Trophoblast cell (in vitro differentiated cells and primary cell): ENCODE data around the gene PITHD1.
"Not testable (repeated sequence)": the region's sequence is repeated elsewhere in the genome, so short reads cannot be mapped to it uniquely, and the experiment has no call there.

Source experiments
- DNase-seq, 2 donors: peaks; one replicate each; pipeline ENCODE4 v3.0.0-alpha.2; 2016
- H2AFZ ChIP-seq: 2 replicates; pipeline ENCODE4 v1.6.1; 2013; ENCODE audit warnings: low read length, moderate library complexity, mild to moderate bottlenecking; ENCODE audit not compliant: insufficient read depth, poor library complexity
- H2AK5ac ChIP-seq: 2 replicates; pipeline ENCODE4 v1.6.1; 2013; ENCODE audit warnings: mild to moderate bottlenecking, low read length
- H2BK120ac ChIP-seq: 2 replicates; pipeline ENCODE4 v1.6.1; 2013; ENCODE audit warnings: low read length, mild to moderate bottlenecking, moderate library complexity; ENCODE audit not compliant: insufficient read depth, poor library complexity
- H2BK12ac ChIP-seq: 2 replicates; pipeline ENCODE4 v1.6.1; 2013; ENCODE audit warnings: mild to moderate bottlenecking, low read length, moderate library complexity
- H2BK5ac ChIP-seq: 2 replicates; pipeline ENCODE4 v1.6.1; 2013; ENCODE audit warnings: low read length, low read depth, moderate library complexity, mild to moderate bottlenecking; ENCODE audit not compliant: poor library complexity
- H3K14ac ChIP-seq: 2 replicates; pipeline ENCODE4 v1.6.1; 2013; ENCODE audit warnings: mild to moderate bottlenecking, low read length
- H3K18ac ChIP-seq: 2 replicates; pipeline ENCODE4 v1.6.1; 2013; ENCODE audit warnings: mild to moderate bottlenecking, low read length
- H3K23ac ChIP-seq: 2 replicates; pipeline ENCODE4 v1.6.1; 2013; ENCODE audit warnings: low read length
- H3K27ac ChIP-seq: 2 replicates; pipeline ENCODE4 v1.5.1; 2013; ENCODE audit warnings: low read depth, mild to moderate bottlenecking, inconsistent platforms, low read length, moderate library complexity
- H3K27me3 ChIP-seq: 2 replicates; pipeline ENCODE4 v1.6.1; 2013; ENCODE audit warnings: inconsistent platforms, mild to moderate bottlenecking, low read length, moderate library complexity; ENCODE audit not compliant: insufficient read depth
- H3K36me3 ChIP-seq, 2 experiments: 1 replicate in 1 of 2; 2 replicates in 1 of 2; pipeline ENCODE4 v1.6.1; 2013; ENCODE audit warnings: low read length in 2 of 2, mild to moderate bottlenecking in 2 of 2, moderate library complexity in 1 of 2; ENCODE audit not compliant: insufficient read depth in 2 of 2, control insufficient read depth in 1 of 2
- H3K4ac ChIP-seq: 2 replicates; pipeline ENCODE4 v1.6.1; 2013; ENCODE audit warnings: low read depth, mild to moderate bottlenecking, low read length, moderate library complexity
- H3K4me1 ChIP-seq, 2 experiments: 1 replicate in 1 of 2; 2 replicates in 1 of 2; pipeline ENCODE4 v1.6.1; 2013; ENCODE audit warnings: low read length in 2 of 2, mild to moderate bottlenecking in 2 of 2, moderate library complexity in 1 of 2; ENCODE audit not compliant: insufficient read depth in 2 of 2, control insufficient read depth in 1 of 2
- H3K4me2 ChIP-seq: 2 replicates; pipeline ENCODE4 v1.6.1; 2013; ENCODE audit warnings: inconsistent platforms, mild to moderate bottlenecking, low read length, moderate library complexity
- H3K4me3 ChIP-seq: 2 replicates; pipeline ENCODE4 v1.5.1; 2013; ENCODE audit warnings: mild to moderate bottlenecking, low read depth, low read length, inconsistent platforms
- H3K79me1 ChIP-seq: one replicate; pipeline ENCODE4 v1.6.1; 2013; ENCODE audit warnings: low read length
- H3K79me2 ChIP-seq: 2 replicates; pipeline ENCODE4 v1.6.1; 2013; ENCODE audit warnings: low read length, mild to moderate bottlenecking; ENCODE audit not compliant: control insufficient read depth, insufficient read depth, poor library complexity
- H3K9ac ChIP-seq: 2 replicates; pipeline ENCODE4 v1.6.1; 2013; ENCODE audit warnings: mild to moderate bottlenecking, low read length
- H3K9me3 ChIP-seq: 2 replicates; pipeline ENCODE4 v1.6.1; 2013; ENCODE audit warnings: low read depth, mild to moderate bottlenecking, control low read depth, inconsistent platforms, low read length; ENCODE audit not compliant: insufficient read depth
- H4K12ac ChIP-seq: 2 replicates; pipeline ENCODE4 v1.6.1; 2013; ENCODE audit warnings: low read depth, mild to moderate bottlenecking, low read length, moderate library complexity
- H4K8ac ChIP-seq: 2 replicates; pipeline ENCODE4 v1.6.1; 2013; ENCODE audit warnings: low read depth, mild to moderate bottlenecking, low read length, moderate library complexity
- H4K91ac ChIP-seq: one replicate; pipeline ENCODE4 v1.6.1; 2013; ENCODE audit warnings: low read depth, mild to moderate bottlenecking, low read length, moderate library complexity
- WGBS: extraction: QIAGEN DNeasy Blood & Tissue Kit; methylation state at CpG from one replicate; pipeline ENCODE4 v1.1.7; 2013; ENCODE audit warnings: missing lambda C conversion rate; ENCODE audit not compliant: insufficient read length, insufficient coverage; ENCODE audit errors: extremely low coverage; 5-methylcytosine and 5-hydroxymethylcytosine counted together

Gene PITHD1

GRCh38 chr1:23801876-23802275 is 23.7 kb downstream of the PITHD1 start:
- Histone ChIP-seq H2BK5ac (no peak overlapping the region), H3K9me3 (no peaks in the 10 kb centered on the region), H2BK120ac (no peak overlapping the region), H4K8ac (no peak overlapping the region), H3K27me3 (no peaks in the 10 kb centered on the region), H3K4me1 (peaks cover 7 to 16% of the 10 kb centered on the region in 2 experiments), H3K23ac (no peak overlapping the region), H3K79me2 (peaks cover 7% of the 10 kb centered on the region), H2AK5ac (peak overlapping the region; percentile 36), H2AFZ (no peak overlapping the region), H3K27ac (no peak overlapping the region), H3K79me1 (peaks cover 14% of the 10 kb centered on the region), H3K4me2 (peak overlapping the region; percentile 88), H3K36me3 (peaks cover 22 to 27% of the 10 kb centered on the region in 2 experiments), H3K18ac (no peak overlapping the region), H3K9ac (no peak overlapping the region), H3K4me3 (no peak overlapping the region), H4K91ac (no peak overlapping the region), H4K12ac (no peak overlapping the region), H2BK12ac (no peak overlapping the region), H3K14ac (no peak overlapping the region), H3K4ac (no peak overlapping the region)
- WGBS: no CpG with 5 or more reads among the region's 10 CpGs
- no peak for DNase-seq

GRCh38 chr1:23802809-23803342 is 24.7 kb downstream of the PITHD1 start:
- H2BK12ac ChIP-seq, H3K9ac ChIP-seq, H3K27ac ChIP-seq, H3K23ac ChIP-seq, H3K27me3 ChIP-seq, DNase-seq, H3K18ac ChIP-seq, H2BK120ac ChIP-seq, H3K14ac ChIP-seq, H2AK5ac ChIP-seq, H3K79me2 ChIP-seq, H2BK5ac ChIP-seq, H3K4me3 ChIP-seq, H3K9me3 ChIP-seq, H2AFZ ChIP-seq, H4K8ac ChIP-seq, H3K4ac ChIP-seq, H4K12ac ChIP-seq, H4K91ac ChIP-seq, H3K4me2 ChIP-seq: not testable (repeated sequence)
- peaks cover 7 to 16% of the 10 kb centered on the region in 2 experiments for H3K4me1 ChIP-seq
- peaks cover 14% of the 10 kb centered on the region for H3K79me1 ChIP-seq
- no CpG with 5 or more reads among the region's 7 CpGs for WGBS
- peaks cover 14 to 20% of the 10 kb centered on the region in 2 experiments for H3K36me3 ChIP-seq

GRCh38 chr1:23803674-23804073 is 25.5 kb downstream of the PITHD1 start:
- Histone ChIP-seq H2AFZ (no peak overlapping the region), H3K4me2 (no peak overlapping the region)
- no CpG with 5 or more reads among the region's 5 CpGs for WGBS

DNA sequence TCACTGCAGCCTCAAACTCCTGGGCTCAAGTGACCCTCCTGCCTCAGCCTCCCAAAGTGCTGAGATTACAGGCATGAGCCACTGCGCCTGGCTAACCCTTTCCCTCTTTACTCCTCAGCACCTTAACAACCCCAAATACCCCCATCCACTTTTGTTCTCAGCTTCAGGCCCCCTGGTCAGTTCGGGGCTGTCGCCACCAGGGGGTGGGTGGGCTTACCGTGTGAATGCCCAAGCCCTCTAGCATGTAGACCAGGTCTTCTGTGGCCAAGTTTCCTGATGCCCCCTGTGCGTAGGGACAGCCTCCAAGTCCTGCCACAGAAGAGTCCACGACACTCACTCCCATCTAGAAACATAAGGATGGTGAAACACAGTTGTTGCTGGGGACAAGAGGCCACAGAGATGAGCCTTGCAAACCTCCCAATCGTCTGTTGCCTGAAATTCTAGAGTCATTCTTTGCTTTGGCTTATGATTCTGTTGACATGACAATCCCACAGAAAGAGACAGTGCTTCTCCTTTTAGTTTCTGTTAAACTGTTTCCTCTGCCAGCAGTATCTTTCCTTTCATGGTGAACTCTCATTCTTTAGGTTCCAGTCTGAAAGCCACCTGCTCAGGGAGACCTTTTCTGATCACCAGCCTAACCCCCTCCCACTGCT is 26.1 kb downstream of the PITHD1 start:
- H3K27ac ChIP-seq: no peak overlapping the region
- H3K23ac ChIP-seq: no peak overlapping the region
- H4K91ac ChIP-seq: no peak overlapping the region
- peaks cover 3 to 12% of the 10 kb centered on the region in 2 experiments for H3K36me3 ChIP-seq
- no CpG with 5 or more reads among the region's 7 CpGs for WGBS
- peaks cover 3% of the 10 kb centered on the region for H3K9me3 ChIP-seq
- no peak overlapping the region for H2BK12ac ChIP-seq
- no peak overlapping the region for H2BK5ac ChIP-seq
- no peak overlapping the region for H2BK120ac ChIP-seq
- H2AK5ac ChIP-seq: no peak overlapping the region
- no peak overlapping the region for H4K12ac ChIP-seq
- no peak overlapping the region for H3K4me2 ChIP-seq
- H3K79me2 ChIP-seq: peaks cover 7% of the 10 kb centered on the region
- H3K14ac ChIP-seq: no peak overlapping the region
- H3K4ac ChIP-seq: no peak overlapping the region
- no peak for DNase-seq
- H3K4me3 ChIP-seq: no peak overlapping the region
- H3K18ac ChIP-seq: no peak overlapping the region
- H3K79me1 ChIP-seq: peaks cover 14% of the 10 kb centered on the region
- H3K27me3 ChIP-seq: no peaks in the 10 kb centered on the region
- no peak overlapping the region for H4K8ac ChIP-seq
- no peak overlapping the region for H2AFZ ChIP-seq
- no peak overlapping the region for H3K9ac ChIP-seq
- H3K4me1 ChIP-seq: peaks cover 0 to 9% of the 10 kb centered on the region in 2 experiments

More at GRCh38 chr1:23803674-23804073, 25.5 kb downstream of the PITHD1 start:
- no peak overlapping the region for H2BK5ac ChIP-seq
- peaks cover 6 to 15% of the 10 kb centered on the region in 2 experiments for H3K36me3 ChIP-seq
- no peak overlapping the region for H4K8ac ChIP-seq
- DNase-seq: no peak
- H3K23ac ChIP-seq: no peak overlapping the region
- peaks cover 7% of the 10 kb centered on the region for H3K79me2 ChIP-seq
- H2BK12ac ChIP-seq: no peak overlapping the region
- no peak overlapping the region for H3K14ac ChIP-seq
- peaks cover 5 to 15% of the 10 kb centered on the region in 2 experiments for H3K4me1 ChIP-seq
- no peak overlapping the region for H3K4me3 ChIP-seq
- no peak overlapping the region for H3K9ac ChIP-seq
- H3K4ac ChIP-seq: no peak overlapping the region
- H3K18ac ChIP-seq: no peak overlapping the region
- peaks cover 3% of the 10 kb centered on the region for H3K9me3 ChIP-seq
- no peak overlapping the region for H2BK120ac ChIP-seq
- peaks cover 14% of the 10 kb centered on the region for H3K79me1 ChIP-seq
- no peak overlapping the region for H2AK5ac ChIP-seq
- H3K27me3 ChIP-seq: no peaks in the 10 kb centered on the region
- H4K91ac ChIP-seq: no peak overlapping the region
- H4K12ac ChIP-seq: no peak overlapping the region
- no peak overlapping the region for H3K27ac ChIP-seq
